Measurements from ENCODE around the gene CCDC97. TPM values are rescaled to one million over a fixed set of nuclear protein-coding genes. Genes with fewer than 3 reads are reported as not detected.

Gene CCDC97
- total and polyA plus RNA-seq, 4 donors, result 8.8 to 37.6 (median 26.6) TPM

- H3K27me3 ChIP-seq (ENCODE audit: control insufficient read depth, insufficient read depth, low read length), result no peaks in the 10 kb centered on the region
- peak overlapping the region; percentile 43 for H3K27ac ChIP-seq (ENCODE audit: low read depth, low read length)
- H3K36me3 ChIP-seq (ENCODE audit: control insufficient read depth, insufficient read depth, low read length), result peaks cover 83% of the 10 kb centered on the region
- H3K4me3 ChIP-seq (ENCODE audit: low read depth, low read length), result no peak overlapping the region
- DNase-seq (ENCODE audit: low read depth in 4 of 6, low spot score in 6 of 6), result no peak
- H3K4me1 ChIP-seq (ENCODE audit: control insufficient read depth, insufficient read depth, low read length), result peaks cover 12% of the 10 kb centered on the region
- 71% methylated on average over 6 of the region's 7 CpGs for WGBS (ENCODE audit: insufficient coverage)
- H3K9me3 ChIP-seq (ENCODE audit: control insufficient read depth, insufficient read depth, low read length), result no peaks in the 10 kb centered on the region
These were observed 12.2 kb upstream of the CCDC97 start for GRCh38 chr19:41297628-41298347.

- DNase-seq (ENCODE audit: low read depth in 4 of 6, low spot score in 6 of 6), result peak in 2 of 6 donors; percentile 33 to 64
- 35% methylated on average over 2 of the region's 4 CpGs for WGBS (ENCODE audit: insufficient coverage)
- peak overlapping the region; percentile 43 for H3K27ac ChIP-seq (ENCODE audit: low read depth, low read length)
- no peak overlapping the region for H3K4me3 ChIP-seq (ENCODE audit: low read depth, low read length)
- no peaks in the 10 kb centered on the region for H3K9me3 ChIP-seq (ENCODE audit: control insufficient read depth, insufficient read depth, low read length)
- peaks cover 12% of the 10 kb centered on the region for H3K4me1 ChIP-seq (ENCODE audit: control insufficient read depth, insufficient read depth, low read length)
- peaks cover 86% of the 10 kb centered on the region for H3K36me3 ChIP-seq (ENCODE audit: control insufficient read depth, insufficient read depth, low read length)
- H3K27me3 ChIP-seq (ENCODE audit: control insufficient read depth, insufficient read depth, low read length), result no peaks in the 10 kb centered on the region
These were observed 11.5 kb upstream of the CCDC97 start for GRCh38 chr19:41298348-41298964.

GRCh38 chr19:41299046-41299754, 10.8 kb upstream of the CCDC97 start:
- no peak for DNase-seq (ENCODE audit: low read depth in 4 of 6, low spot score in 6 of 6)
- Histone ChIP-seq H3K27ac (ENCODE audit: low read depth, low read length) (no peak overlapping the region), H3K4me1 (ENCODE audit: control insufficient read depth, insufficient read depth, low read length) (peaks cover 12% of the 10 kb centered on the region), H3K4me3 (ENCODE audit: low read depth, low read length) (no peak overlapping the region), H3K9me3 (ENCODE audit: control insufficient read depth, insufficient read depth, low read length) (no peaks in the 10 kb centered on the region), H3K27me3 (ENCODE audit: control insufficient read depth, insufficient read depth, low read length) (no peaks in the 10 kb centered on the region), H3K36me3 (ENCODE audit: control insufficient read depth, insufficient read depth, low read length) (peaks cover 86% of the 10 kb centered on the region)
- WGBS (ENCODE audit: insufficient coverage), result 87% methylated on average over 9 of the region's 10 CpGs

- H3K27me3 ChIP-seq (ENCODE audit: control insufficient read depth, insufficient read depth, low read length), result no peaks in the 10 kb centered on the region
- no peak overlapping the region for H3K27ac ChIP-seq (ENCODE audit: low read depth, low read length)
These were observed 10.2 kb upstream of the CCDC97 start for GRCh38 chr19:41299755-41300089.

GRCh38 chr19:41300555-41300954, 9.4 kb upstream of the CCDC97 start:
- no peak overlapping the region for H3K4me3 ChIP-seq (ENCODE audit: low read depth, low read length)
- H3K36me3 ChIP-seq (ENCODE audit: control insufficient read depth, insufficient read depth, low read length), result peaks cover 89% of the 10 kb centered on the region
- no peak overlapping the region for H3K27ac ChIP-seq (ENCODE audit: low read depth, low read length)
- H3K27me3 ChIP-seq (ENCODE audit: control insufficient read depth, insufficient read depth, low read length), result no peaks in the 10 kb centered on the region
- H3K4me1 ChIP-seq (ENCODE audit: control insufficient read depth, insufficient read depth, low read length), result peaks cover 12% of the 10 kb centered on the region
- H3K9me3 ChIP-seq (ENCODE audit: control insufficient read depth, insufficient read depth, low read length), result no peaks in the 10 kb centered on the region
- 97% methylated on average over 4 of the region's 6 CpGs for WGBS (ENCODE audit: insufficient coverage)
- DNase-seq (ENCODE audit: low read depth in 4 of 6, low spot score in 6 of 6), result no peak

More at GRCh38 chr19:41299755-41300089, 10.2 kb upstream of the CCDC97 start:
- H3K36me3 ChIP-seq (ENCODE audit: control insufficient read depth, insufficient read depth, low read length), result peaks cover 86% of the 10 kb centered on the region
- peak in 2 of 6 donors; percentile 20 to 56 for DNase-seq (ENCODE audit: low read depth in 4 of 6, low spot score in 6 of 6)
- no peak overlapping the region for H3K4me3 ChIP-seq (ENCODE audit: low read depth, low read length)
- no peaks in the 10 kb centered on the region for H3K9me3 ChIP-seq (ENCODE audit: control insufficient read depth, insufficient read depth, low read length)
- peaks cover 12% of the 10 kb centered on the region for H3K4me1 ChIP-seq (ENCODE audit: control insufficient read depth, insufficient read depth, low read length)
- 24% methylated on average over 4 of the region's 4 CpGs for WGBS (ENCODE audit: insufficient coverage)

GRCh38 chr19:41302624-41303351, 7.2 kb upstream of the CCDC97 start:
- H3K4me1 ChIP-seq (ENCODE audit: control insufficient read depth, insufficient read depth, low read length), result peaks cover 9% of the 10 kb centered on the region
- WGBS (ENCODE audit: insufficient coverage), result 92% methylated on average over 19 of the region's 21 CpGs
- DNase-seq (ENCODE audit: low read depth in 4 of 6, low spot score in 6 of 6), result no peak
- H3K4me3 ChIP-seq (ENCODE audit: low read depth, low read length), result no peak overlapping the region
- H3K27ac ChIP-seq (ENCODE audit: low read depth, low read length), result no peak overlapping the region
- H3K27me3 ChIP-seq (ENCODE audit: control insufficient read depth, insufficient read depth, low read length), result no peaks in the 10 kb centered on the region
- H3K36me3 ChIP-seq (ENCODE audit: control insufficient read depth, insufficient read depth, low read length), result peaks cover 87% of the 10 kb centered on the region
- H3K9me3 ChIP-seq (ENCODE audit: control insufficient read depth, insufficient read depth, low read length), result no peaks in the 10 kb centered on the region

GRCh38 chr19:41303954-41304353, 6.0 kb upstream of the CCDC97 start:
- 96% methylated on average over 9 of the region's 14 CpGs for WGBS (ENCODE audit: insufficient coverage)
- DNase-seq (ENCODE audit: low read depth in 4 of 6, low spot score in 6 of 6), result no peak
- Histone ChIP-seq H3K4me1 (ENCODE audit: control insufficient read depth, insufficient read depth, low read length) (peaks cover 20% of the 10 kb centered on the region), H3K27ac (ENCODE audit: low read depth, low read length) (no peak overlapping the region), H3K27me3 (ENCODE audit: control insufficient read depth, insufficient read depth, low read length) (no peaks in the 10 kb centered on the region), H3K36me3 (ENCODE audit: control insufficient read depth, insufficient read depth, low read length) (peaks cover 81% of the 10 kb centered on the region), H3K4me3 (ENCODE audit: low read depth, low read length) (no peak overlapping the region), H3K9me3 (ENCODE audit: control insufficient read depth, insufficient read depth, low read length) (no peaks in the 10 kb centered on the region)

GRCh38 chr19:41304706-41305483, 5.1 kb upstream of the CCDC97 start:
- Histone ChIP-seq H3K4me1 (ENCODE audit: control insufficient read depth, insufficient read depth, low read length) (peaks cover 22% of the 10 kb centered on the region), H3K36me3 (ENCODE audit: control insufficient read depth, insufficient read depth, low read length) (peaks cover 72% of the 10 kb centered on the region), H3K4me3 (ENCODE audit: low read depth, low read length) (no peak overlapping the region), H3K27ac (ENCODE audit: low read depth, low read length) (no peak overlapping the region), H3K27me3 (ENCODE audit: control insufficient read depth, insufficient read depth, low read length) (no peaks in the 10 kb centered on the region), H3K9me3 (ENCODE audit: control insufficient read depth, insufficient read depth, low read length) (no peaks in the 10 kb centered on the region)
- DNase-seq (ENCODE audit: low read depth in 4 of 6, low spot score in 6 of 6), result no peak
- WGBS (ENCODE audit: insufficient coverage), result 96% methylated on average over 3 of the region's 4 CpGs

Measured in spinal cord (tissue), 10 donors.